ENCODE data around the gene NTN1.

NTN1 gene

GRCh38 chr17:9232155-9232475 is 210.8 kb downstream of the NTN1 start:
- H3K36me3 ChIP-seq (ENCODE audit: low read length) = no peaks in the 10 kb centered on the region
- no peaks in the 10 kb centered on the region for H3K27me3 ChIP-seq (ENCODE audit: low read length)
- H3F3A ChIP-seq (ENCODE audit: insufficient read depth) = no peaks in the 10 kb centered on the region
- H3K9me2 ChIP-seq (replicated peaks; ENCODE audit: insufficient read depth, low read length) = no peaks in the 10 kb centered on the region
- no peak for TF ChIP-seq EZH2phosphoT487 (conservative IDR thresholded peaks at IDR 0.05; ENCODE audit: low read length)
- TF ChIP-seq, protein P1, sequence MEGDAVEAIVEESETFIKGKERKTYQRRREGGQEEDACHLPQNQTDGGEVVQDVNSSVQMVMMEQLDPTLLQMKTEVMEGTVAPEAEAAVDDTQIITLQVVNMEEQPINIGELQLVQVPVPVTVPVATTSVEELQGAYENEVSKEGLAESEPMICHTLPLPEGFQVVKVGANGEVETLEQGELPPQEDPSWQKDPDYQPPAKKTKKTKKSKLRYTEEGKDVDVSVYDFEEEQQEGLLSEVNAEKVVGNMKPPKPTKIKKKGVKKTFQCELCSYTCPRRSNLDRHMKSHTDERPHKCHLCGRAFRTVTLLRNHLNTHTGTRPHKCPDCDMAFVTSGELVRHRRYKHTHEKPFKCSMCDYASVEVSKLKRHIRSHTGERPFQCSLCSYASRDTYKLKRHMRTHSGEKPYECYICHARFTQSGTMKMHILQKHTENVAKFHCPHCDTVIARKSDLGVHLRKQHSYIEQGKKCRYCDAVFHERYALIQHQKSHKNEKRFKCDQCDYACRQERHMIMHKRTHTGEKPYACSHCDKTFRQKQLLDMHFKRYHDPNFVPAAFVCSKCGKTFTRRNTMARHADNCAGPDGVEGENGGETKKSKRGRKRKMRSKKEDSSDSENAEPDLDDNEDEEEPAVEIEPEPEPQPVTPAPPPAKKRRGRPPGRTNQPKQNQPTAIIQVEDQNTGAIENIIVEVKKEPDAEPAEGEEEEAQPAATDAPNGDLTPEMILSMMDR (IDR thresholded peaks at IDR 0.05; ENCODE audit: insufficient read depth, low read length, poor library complexity, severe bottlenecking) = no peak
- no peaks in the 10 kb centered on the region for H4K20me1 ChIP-seq (ENCODE audit: low read depth, low read length)
- H3K4me3 ChIP-seq (ENCODE audit: insufficient read depth, low read length, poor library complexity, severe bottlenecking) = no peak overlapping the region
- H3K27ac ChIP-seq (ENCODE audit: low read depth, low read length) = no peak overlapping the region
- no peak overlapping the region for H3K4me2 ChIP-seq (ENCODE audit: low read depth, low read length, poor library complexity, severe bottlenecking)
- H3K9ac ChIP-seq (ENCODE audit: low read length) = no peak overlapping the region
- no peaks in the 10 kb centered on the region for H3K79me2 ChIP-seq (ENCODE audit: insufficient read depth, low read length)
- no peak overlapping the region for H2AFZ ChIP-seq (ENCODE audit: low read depth, low read length, severe bottlenecking)
- no peaks in the 10 kb centered on the region for H3K9me3 ChIP-seq (ENCODE audit: insufficient read depth, low read length)

- H3F3A ChIP-seq (ENCODE audit: insufficient read depth) = no peaks in the 10 kb centered on the region
- no peaks in the 10 kb centered on the region for H4K20me1 ChIP-seq (ENCODE audit: low read depth, low read length)
- no peak overlapping the region for H3K4me3 ChIP-seq (ENCODE audit: insufficient read depth, low read length, poor library complexity, severe bottlenecking)
- H3K36me3 ChIP-seq (ENCODE audit: low read length) = no peaks in the 10 kb centered on the region
- no peak overlapping the region for H3K4me2 ChIP-seq (ENCODE audit: low read depth, low read length, poor library complexity, severe bottlenecking)
- H3K79me2 ChIP-seq (ENCODE audit: insufficient read depth, low read length) = no peaks in the 10 kb centered on the region
- no peak overlapping the region for H2AFZ ChIP-seq (ENCODE audit: low read depth, low read length, severe bottlenecking)
- no peaks in the 10 kb centered on the region for H3K9me3 ChIP-seq (ENCODE audit: insufficient read depth, low read length)
- H3K9ac ChIP-seq (ENCODE audit: low read length) = no peak overlapping the region
- H3K9me2 ChIP-seq (replicated peaks; ENCODE audit: insufficient read depth, low read length) = no peaks in the 10 kb centered on the region
- no peak overlapping the region for H3K27ac ChIP-seq (ENCODE audit: low read depth, low read length)
- H3K27me3 ChIP-seq (ENCODE audit: low read length) = no peaks in the 10 kb centered on the region
- no peak for TF ChIP-seq EZH2phosphoT487 (conservative IDR thresholded peaks at IDR 0.05; ENCODE audit: low read length)
- TF ChIP-seq, protein P1 (IDR thresholded peaks at IDR 0.05; ENCODE audit: insufficient read depth, low read length, poor library complexity, severe bottlenecking) = no peak
Observed at GRCh38 chr17:9232591-9233270, 211.4 kb downstream of the NTN1 start.

DNA sequence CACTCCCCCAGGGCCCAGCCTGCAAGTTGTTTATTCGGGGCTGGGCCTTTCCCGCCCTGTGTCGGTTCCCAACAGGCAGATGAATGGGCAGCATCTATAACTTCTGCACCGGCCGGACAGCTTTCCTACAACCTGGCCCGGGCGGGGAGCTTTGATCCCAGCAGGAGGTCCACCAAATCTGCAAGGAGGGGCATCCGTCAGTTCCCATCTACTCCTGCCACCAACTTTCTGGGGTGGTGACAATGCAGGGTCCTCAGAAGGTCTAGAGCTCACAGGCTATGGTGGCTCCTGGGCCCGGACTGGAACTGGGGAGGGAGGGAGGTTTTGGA is 211.9 kb downstream of the NTN1 start:
- no peaks in the 10 kb centered on the region for H3K27me3 ChIP-seq (ENCODE audit: low read length)
- H3K4me2 ChIP-seq (ENCODE audit: low read depth, low read length, poor library complexity, severe bottlenecking) = no peak overlapping the region
- no peaks in the 10 kb centered on the region for H3K9me3 ChIP-seq (ENCODE audit: insufficient read depth, low read length)
- H3K27ac ChIP-seq (ENCODE audit: low read depth, low read length) = no peak overlapping the region
- H2AFZ ChIP-seq (ENCODE audit: low read depth, low read length, severe bottlenecking) = no peak overlapping the region
- H4K20me1 ChIP-seq (ENCODE audit: low read depth, low read length) = no peaks in the 10 kb centered on the region
- H3F3A ChIP-seq (ENCODE audit: insufficient read depth) = no peaks in the 10 kb centered on the region
- H3K9ac ChIP-seq (ENCODE audit: low read length) = no peak overlapping the region
- no peaks in the 10 kb centered on the region for H3K36me3 ChIP-seq (ENCODE audit: low read length)
- no peaks in the 10 kb centered on the region for H3K79me2 ChIP-seq (ENCODE audit: insufficient read depth, low read length)
- TF ChIP-seq EZH2phosphoT487 (conservative IDR thresholded peaks at IDR 0.05; ENCODE audit: low read length) = no peak
- TF ChIP-seq, protein P1 (IDR thresholded peaks at IDR 0.05; ENCODE audit: insufficient read depth, low read length, poor library complexity, severe bottlenecking) = no peak
- H3K4me3 ChIP-seq (ENCODE audit: insufficient read depth, low read length, poor library complexity, severe bottlenecking) = no peak overlapping the region
- no peaks in the 10 kb centered on the region for H3K9me2 ChIP-seq (replicated peaks; ENCODE audit: insufficient read depth, low read length)

Measured in SU-DHL-6 (cell line).